Esophagus muscularis mucosa (tissue), 3 donors: ENCODE data around the gene PLXDC2.

ENCODE experiments used
- CTCF ChIP-seq, 3 experiments: fragments of 200-600 bp in 2 of 3; fragments of 450-650 bp in 1 of 3; sonication (generic) in 2 of 3; IDR thresholded peaks; one replicate each; pipeline ENCODE4 v1.5.1; 2017 to 2019; ENCODE audit warnings: antibody characterized with exemption in 3 of 3, mild to moderate bottlenecking in 2 of 3, moderate library complexity in 1 of 3
- POLR2A ChIP-seq: fragments of 450-650 bp; IDR thresholded peaks from one replicate; pipeline ENCODE4 v1.6.1; 2017; ENCODE audit warnings: antibody characterized with exemption, moderate library complexity, mild to moderate bottlenecking, low read depth
- POLR2AphosphoS5 ChIP-seq, 2 donors: sonication (generic); formaldehyde crosslinking; IDR thresholded peaks; one replicate each; pipeline ENCODE4 v1.6.1; 2017; ENCODE audit warnings: antibody characterized with exemption in 2 of 2

- TF ChIP-seq POLR2A, result no peak
- TF ChIP-seq POLR2AphosphoS5 (IDR thresholded peaks at IDR 0.05), result no peak
- no peak for TF ChIP-seq CTCF (IDR thresholded peaks at IDR 0.05)
These were observed 460.1 kb downstream of the PLXDC2 start for GRCh38 chr10:20276127-20276979.
